OCI-LY7 (cell line): Measurements from ENCODE around the gene SLC48A1. TPM values are rescaled to one million over a fixed set of nuclear protein-coding genes. Genes with fewer than 3 reads are reported as not detected.

Experiments used
- BruUV-seq: library from RNA; stranded (reverse); fragments of 400-500 nt; replicated peaks from 2 replicates; lab custom pipeline; 2021; lab: Mats Ljungman, UMichigan
- CTCF ChIA-PET: fragments of 300-600 bp; sonication (Branson Sonifier 250); formaldehyde crosslinking; loops from one replicate; lab custom pipeline; 2022; ENCODE audit warnings: antibody characterized with exemption; ENCODE audit not compliant: unreplicated experiment; lab: Charles Lee
- POLR2A ChIA-PET: fragments of 300-600 bp; sonication (Branson Sonifier 250); formaldehyde crosslinking; loops from one replicate; lab custom pipeline; 2022; ENCODE audit warnings: antibody characterized with exemption; lab: Charles Lee
- DNase-seq: peaks from one replicate; pipeline ENCODE4 v3.0.0-alpha.2; 2015; ENCODE audit warnings: low spot score
- H2AFZ ChIP-seq: fragments of 200-600 bp; sonication (generic), shearing (Covaris generic); 2 replicates; pipeline ENCODE4 v1.6.1; 2014; ENCODE audit warnings: mild to moderate bottlenecking, antibody characterized with exemption, low read length, moderate library complexity
- H3K27ac ChIP-seq: fragments of 200-600 bp; sonication (generic); 2 replicates; pipeline ENCODE4 v1.5.1; 2014; ENCODE audit warnings: mixed run types, low read depth, mild to moderate bottlenecking, moderate library complexity, low read length, inconsistent platforms; ENCODE audit not compliant: poor library complexity, severe bottlenecking
- H3K36me3 ChIP-seq: fragments of 200-600 bp; sonication (generic); 2 replicates; pipeline ENCODE4 v1.6.1; 2014; ENCODE audit warnings: mild to moderate bottlenecking, antibody characterized with exemption, low read length, moderate library complexity, mixed read lengths; ENCODE audit not compliant: insufficient read depth
- H3K4me1 ChIP-seq: fragments of 200-600 bp; sonication (generic); 2 replicates; pipeline ENCODE4 v1.5.1; 2014; ENCODE audit warnings: mild to moderate bottlenecking, low read length; ENCODE audit not compliant: insufficient read depth, poor library complexity, severe bottlenecking
- H3K4me2 ChIP-seq: fragments of 200-600 bp; sonication (generic); 2 replicates; pipeline ENCODE4 v1.6.1; 2014; ENCODE audit warnings: mild to moderate bottlenecking, low read length
- H3K4me3 ChIP-seq: fragments of 200-600 bp; sonication (generic); 2 replicates; pipeline ENCODE4 v1.5.1; 2014; ENCODE audit warnings: mild to moderate bottlenecking, low read depth, low read length; ENCODE audit not compliant: poor library complexity, severe bottlenecking
- H3K79me2 ChIP-seq: fragments of 200-600 bp; sonication (generic); 2 replicates; pipeline ENCODE4 v1.6.1; 2016; ENCODE audit warnings: low read depth, mild to moderate bottlenecking, low read length, moderate library complexity, mixed read lengths; ENCODE audit not compliant: insufficient read depth
- H3K9me2 ChIP-seq: fragments of 200-600 bp; sonication (generic); 2 replicates; pipeline ENCODE4 v1.6.1; 2016; ENCODE audit warnings: mild to moderate bottlenecking, low read length, mixed read lengths; ENCODE audit not compliant: insufficient read depth
- H3K9me3 ChIP-seq: fragments of 200-600 bp; sonication (generic); 2 replicates; pipeline ENCODE4 v1.6.1; 2014; ENCODE audit warnings: mild to moderate bottlenecking, mixed run types, low read length, mixed read lengths
- H4K20me1 ChIP-seq: fragments of 200-600 bp; sonication (generic); 2 replicates; pipeline ENCODE4 v1.6.1; 2014; ENCODE audit warnings: mild to moderate bottlenecking, antibody characterized with exemption, low read length, moderate library complexity, mixed read lengths; ENCODE audit not compliant: insufficient read depth
- EZH2phosphoT487 ChIP-seq: fragments of 200-600 bp; sonication (generic); IDR thresholded peaks from 2 replicates; pipeline ENCODE4 v1.6.1; 2018; ENCODE audit warnings: low read depth, borderline replicate concordance, mild to moderate bottlenecking, mixed run types, antibody characterized with exemption, low read length, moderate library complexity, mixed read lengths
- intact Hi-C: fragments of 100-400 bp; cut with micrococcal nuclease; formaldehyde crosslinking; loops from one replicate; pipeline ENCODE4 v1.10.0; 2022; ENCODE audit not compliant: unreplicated experiment
- total RNA-seq, 2 experiments: library from RNA; depleted of rRNA in 1 of 2; stranded (reverse); fragments of >200 nt in 1 of 2; shearing (Covaris generic) in 1 of 2; gene quantifications; 2 replicates each; pipeline ENCODE4 v1.2.3, GENCODE V29; 2014 to 2022
- TF ChIP-seq, protein P1 (sequence below): fragments of 200-600 bp; sonication (generic); conservative IDR thresholded peaks from 2 replicates; pipeline ENCODE4 v1.5.1; 2014; ENCODE audit warnings: mild to moderate bottlenecking, antibody characterized with exemption, low read length, moderate library complexity, mixed read lengths

SLC48A1 gene
- total RNA-seq, 2 experiments from 2014 or later = 9.6 to 12.0 TPM

DNA sequence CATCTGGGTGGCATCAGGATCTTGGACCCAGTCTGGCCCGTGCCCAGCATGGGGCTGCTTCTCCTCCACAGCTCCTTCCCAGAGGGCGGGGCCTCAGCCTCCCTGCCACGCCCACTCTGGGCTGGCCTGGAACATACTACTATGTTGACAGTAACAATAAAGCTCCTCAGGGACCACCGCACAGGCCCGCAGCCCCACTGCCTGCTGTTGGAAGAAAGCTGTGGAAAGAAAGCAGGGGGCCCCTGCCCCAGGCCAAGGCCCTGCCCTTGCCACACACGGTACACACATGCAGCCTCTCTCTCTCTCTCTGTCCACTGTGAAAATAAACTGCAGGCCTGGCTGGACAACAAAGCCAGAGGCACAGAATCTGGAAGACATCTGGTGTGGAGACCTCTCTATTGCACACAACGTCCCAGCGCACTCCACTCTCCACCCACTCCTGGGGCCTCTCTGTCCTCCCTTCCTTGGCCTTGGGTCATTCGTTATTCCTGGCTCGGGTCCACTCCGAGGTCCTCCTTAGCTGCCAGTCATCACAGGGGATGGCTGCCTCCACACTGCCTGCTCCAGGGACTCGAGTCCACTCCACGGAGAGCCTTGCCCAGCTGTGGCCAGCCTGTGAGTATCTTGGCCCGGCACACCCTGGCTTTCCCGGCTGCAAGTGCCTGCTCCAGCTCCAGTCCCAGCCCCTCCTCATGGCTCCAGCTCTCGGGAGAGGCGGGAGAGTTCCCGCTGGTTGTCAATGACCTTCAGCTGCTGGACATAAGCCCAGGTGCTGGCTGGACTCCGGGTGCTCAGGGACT is 36.0 kb upstream of the SLC48A1 start:
- no peaks in the 10 kb centered on the region for H3K9me2 ChIP-seq
- ChIA-PET CTCF (no interaction called here), POLR2A (interaction anchor here (0.7 to 1.8 kb wide), 3 partner anchors 12 to 95 kb away, joined by 3 to 5 read pairs (median 3); partner anchors contain the start of gene ENDOU)
- H3K4me3 ChIP-seq = no peak overlapping the region
- H3K36me3 ChIP-seq = no peaks in the 10 kb centered on the region
- H3K9me3 ChIP-seq = no peaks in the 10 kb centered on the region
- no peak overlapping the region for H2AFZ ChIP-seq
- H3K79me2 ChIP-seq = no peaks in the 10 kb centered on the region
- TF ChIP-seq, protein P1, sequence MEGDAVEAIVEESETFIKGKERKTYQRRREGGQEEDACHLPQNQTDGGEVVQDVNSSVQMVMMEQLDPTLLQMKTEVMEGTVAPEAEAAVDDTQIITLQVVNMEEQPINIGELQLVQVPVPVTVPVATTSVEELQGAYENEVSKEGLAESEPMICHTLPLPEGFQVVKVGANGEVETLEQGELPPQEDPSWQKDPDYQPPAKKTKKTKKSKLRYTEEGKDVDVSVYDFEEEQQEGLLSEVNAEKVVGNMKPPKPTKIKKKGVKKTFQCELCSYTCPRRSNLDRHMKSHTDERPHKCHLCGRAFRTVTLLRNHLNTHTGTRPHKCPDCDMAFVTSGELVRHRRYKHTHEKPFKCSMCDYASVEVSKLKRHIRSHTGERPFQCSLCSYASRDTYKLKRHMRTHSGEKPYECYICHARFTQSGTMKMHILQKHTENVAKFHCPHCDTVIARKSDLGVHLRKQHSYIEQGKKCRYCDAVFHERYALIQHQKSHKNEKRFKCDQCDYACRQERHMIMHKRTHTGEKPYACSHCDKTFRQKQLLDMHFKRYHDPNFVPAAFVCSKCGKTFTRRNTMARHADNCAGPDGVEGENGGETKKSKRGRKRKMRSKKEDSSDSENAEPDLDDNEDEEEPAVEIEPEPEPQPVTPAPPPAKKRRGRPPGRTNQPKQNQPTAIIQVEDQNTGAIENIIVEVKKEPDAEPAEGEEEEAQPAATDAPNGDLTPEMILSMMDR = no peak
- TF ChIP-seq EZH2phosphoT487 = no peak
- intact Hi-C loops = no loop called here
- no peak for DNase-seq
- H3K27ac ChIP-seq = no peak overlapping the region
- no peak overlapping the region for H3K4me2 ChIP-seq
- no TSS peak for BruUV-seq
- H4K20me1 ChIP-seq = no peaks in the 10 kb centered on the region
- peaks cover 30% of the 10 kb centered on the region for H3K4me1 ChIP-seq

DNA sequence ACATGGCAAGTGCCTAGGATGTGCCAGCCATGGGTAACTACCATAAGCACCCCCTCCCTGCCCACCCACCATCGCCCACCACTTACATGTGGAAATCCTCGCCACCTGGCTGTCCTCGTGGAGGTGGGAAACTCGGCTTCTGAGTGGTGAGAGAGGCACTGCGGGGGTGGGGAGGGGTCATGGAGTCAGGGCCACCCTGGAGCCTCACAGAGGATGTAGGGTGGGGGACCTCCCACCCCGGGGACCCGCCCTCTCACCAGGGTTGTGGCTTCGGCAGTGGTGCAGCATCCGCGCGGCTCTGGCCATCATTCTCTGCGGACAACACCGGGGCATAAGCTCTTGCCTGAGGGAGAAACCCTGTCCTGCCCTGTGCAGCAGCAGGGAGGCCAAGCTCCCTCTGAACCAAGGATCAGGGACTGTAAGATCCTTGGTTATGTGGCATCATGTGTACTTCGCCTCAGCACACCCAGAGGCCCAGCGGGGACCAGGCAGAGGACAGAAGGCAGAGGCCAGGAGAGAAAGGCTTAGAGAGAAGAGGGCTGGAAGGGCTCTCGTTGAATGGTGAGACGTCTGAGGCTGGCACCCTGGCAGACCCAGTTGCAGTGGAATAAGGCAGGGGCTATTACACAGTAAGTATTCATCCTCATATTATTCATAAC is 35.0 kb upstream of the SLC48A1 start:
- H4K20me1 ChIP-seq = no peaks in the 10 kb centered on the region
- TF ChIP-seq, protein P1 = no peak
- TF ChIP-seq EZH2phosphoT487 = no peak
- H3K27ac ChIP-seq = no peak overlapping the region
- no TSS peak for BruUV-seq
- H3K4me2 ChIP-seq = no peak overlapping the region
- H3K79me2 ChIP-seq = no peaks in the 10 kb centered on the region
- no peaks in the 10 kb centered on the region for H3K36me3 ChIP-seq
- no peak for DNase-seq
- intact Hi-C loops = no loop called here
- peaks cover 30% of the 10 kb centered on the region for H3K4me1 ChIP-seq
- no peak overlapping the region for H3K4me3 ChIP-seq
- no peak overlapping the region for H2AFZ ChIP-seq
- ChIA-PET POLR2A (no interaction called here), CTCF (no interaction called here)
- no peaks in the 10 kb centered on the region for H3K9me2 ChIP-seq
- H3K9me3 ChIP-seq = no peaks in the 10 kb centered on the region
